Small intestine (tissue), 7 donors: ENCODE measurements around the gene GLT6D1. TPM values are rescaled to one million over a fixed set of nuclear protein-coding genes. Genes with fewer than 3 reads are reported as not detected.

Source experiments
- DNase-seq, 2 donors: peaks; one replicate each; pipeline versions ENCODE4 v3.0.0 to v3.0.0-alpha.2; 2013
- FAIRE-seq: peaks from 2 replicates; lab custom pipeline; 2012; peaks lifted over from hg19 to GRCh38; lab: Jason Lieb, UNC
- H3K27ac ChIP-seq, 3 donors: one replicate each; pipeline ENCODE4 v1.5.1; 2013; ENCODE audit warnings: low read length in 2 of 3, mild to moderate bottlenecking in 2 of 3, control low read depth in 1 of 3, inconsistent platforms in 1 of 3, low read depth in 1 of 3, moderate library complexity in 1 of 3
- H3K27me3 ChIP-seq, 3 donors: one replicate each; pipeline ENCODE4 v1.6.1; 2013; ENCODE audit warnings: low read length in 3 of 3, inconsistent platforms in 1 of 3; ENCODE audit not compliant: control insufficient read depth in 3 of 3, insufficient read depth in 3 of 3
- H3K36me3 ChIP-seq, 3 donors: one replicate each; pipeline ENCODE4 v1.6.1; 2013; ENCODE audit warnings: low read length in 3 of 3, inconsistent platforms in 1 of 3, low read depth in 1 of 3, mild to moderate bottlenecking in 1 of 3, moderate library complexity in 1 of 3; ENCODE audit not compliant: control insufficient read depth in 3 of 3, insufficient read depth in 2 of 3
- H3K4me1 ChIP-seq, 3 donors: one replicate each; pipeline ENCODE4 v1.6.1; 2013; ENCODE audit warnings: low read length in 2 of 3, inconsistent platforms in 1 of 3, low read depth in 1 of 3, mild to moderate bottlenecking in 1 of 3, moderate library complexity in 1 of 3; ENCODE audit not compliant: control insufficient read depth in 3 of 3, insufficient read depth in 2 of 3
- H3K4me3 ChIP-seq, 3 donors: one replicate each; pipeline ENCODE4 v1.5.1; 2013; ENCODE audit warnings: low read length in 3 of 3, control low read depth in 1 of 3, inconsistent platforms in 1 of 3, low read depth in 1 of 3, mild to moderate bottlenecking in 1 of 3, moderate library complexity in 1 of 3
- H3K9me3 ChIP-seq, 2 donors: one replicate each; pipeline ENCODE4 v1.6.1; 2013; ENCODE audit warnings: low read depth in 1 of 2, low read length in 1 of 2; ENCODE audit not compliant: control insufficient read depth in 2 of 2, insufficient read depth in 1 of 2
- WGBS, 3 donors: extraction: QIAGEN DNeasy Blood & Tissue Kit; methylation state at CpG; one replicate each; pipeline ENCODE4 v1.1.7; 2013; 5-methylcytosine and 5-hydroxymethylcytosine counted together
- polyA plus RNA-seq, 4 donors: library from polyadenylated mRNA; stranded (reverse) in 3 of 4; unstranded in 1 of 4; fragments of 200-250 nt in 3 of 4; fragments of 120-200 nt in 1 of 4; gene quantifications; one replicate each; pipeline versions ENCODE4 v1.2.1 to v1.2.3, GENCODE V29; 2013
- donor health status: healthy with polysubstance abuse.
- donor health status: control.
- donor health status: control.
- donor health status: Bipolar disorder and iron deficiency.
- donor health status: healthy.

GLT6D1 gene
- polyA plus RNA-seq, 4 donors: not detected

- Histone ChIP-seq H3K4me1 (no peaks in the 10 kb centered on the region), H3K4me3 (no peak within 1 kb of the TSS), H3K27me3 (no peaks in the 10 kb centered on the region), H3K27ac (no peak within 1 kb of the TSS), H3K36me3 (no peaks in the 10 kb centered on the region), H3K9me3 (no peaks in the 10 kb centered on the region)
- 55 to 61% (median 59%) methylated on average over 25 of the region's 25 CpGs for whole genome bisulfite sequencing, 3 donors
- DNase-seq (no peak), FAIRE-seq (no peak)
Measured at GRCh38 chr9:135662758-135663450, 23.6 kb upstream of the GLT6D1 start, which contains the start of gene LCN9. Gene LCN9, plus strand, starts transcription at chr9:135663309. Its CDS starts 13 bp downstream, at chr9:135663322.

GRCh38 chr9:135661816-135662560 lies 22.6 kb upstream of the GLT6D1 start:
- FAIRE-seq: no peak
- Histone ChIP-seq H3K27ac (no peak overlapping the region), H3K4me1 (no peaks in the 10 kb centered on the region), H3K9me3 (no peaks in the 10 kb centered on the region), H3K4me3 (no peak overlapping the region), H3K36me3 (no peaks in the 10 kb centered on the region), H3K27me3 (no peaks in the 10 kb centered on the region)
- DNase-seq: no peak
- 51 to 60% (median 55%) methylated on average over 18 to 19 of the region's 19 CpGs for whole genome bisulfite sequencing, 3 donors

GRCh38 chr9:135660407-135660806 lies 21.1 kb upstream of the GLT6D1 start:
- no peak overlapping the region for H3K27ac ChIP-seq
- H3K27me3 ChIP-seq: no peaks in the 10 kb centered on the region
- H3K9me3 ChIP-seq: no peaks in the 10 kb centered on the region
- FAIRE-seq (no peak), DNase-seq (no peak)
- H3K4me3 ChIP-seq: no peak overlapping the region
- no peaks in the 10 kb centered on the region for H3K4me1 ChIP-seq
- H3K36me3 ChIP-seq: no peaks in the 10 kb centered on the region
- WGBS, 3 donors: 91% methylated on average over 22 of the region's 22 CpGs

GRCh38 chr9:135659252-135659651 lies 19.9 kb upstream of the GLT6D1 start:
- Histone ChIP-seq H3K36me3 (no peaks in the 10 kb centered on the region), H3K27me3 (no peaks in the 10 kb centered on the region), H3K4me3 (no peak overlapping the region), H3K27ac (no peak overlapping the region), H3K4me1 (no peaks in the 10 kb centered on the region), H3K9me3 (no peaks in the 10 kb centered on the region)
- no peak for DNase-seq
- 86 to 91% (median 90%) methylated on average over 13 of the region's 13 CpGs for WGBS, 3 donors
- FAIRE-seq: no peak

GRCh38 chr9:135657416-135657815 lies 18.1 kb upstream of the GLT6D1 start:
- Histone ChIP-seq H3K9me3 (no peaks in the 10 kb centered on the region), H3K27me3 (no peaks in the 10 kb centered on the region), H3K4me1 (no peaks in the 10 kb centered on the region), H3K36me3 (no peaks in the 10 kb centered on the region), H3K27ac (no peak overlapping the region), H3K4me3 (no peak overlapping the region)
- WGBS, 3 donors: 85 to 89% (median 87%) methylated on average over 15 of the region's 15 CpGs
- FAIRE-seq (no peak), DNase-seq (no peak)

- 76 to 80% (median 77%) methylated on average over 4 to 8 of the region's 8 CpGs for WGBS, 3 donors
- no peaks in the 10 kb centered on the region for H3K27me3 ChIP-seq
- H3K4me1 ChIP-seq: no peaks in the 10 kb centered on the region
- H3K36me3 ChIP-seq: no peaks in the 10 kb centered on the region
- H3K27ac ChIP-seq: no peak overlapping the region
- FAIRE-seq (no peak), DNase-seq (no peak)
- H3K9me3 ChIP-seq: peaks cover 0 to 3% of the 10 kb centered on the region in 2 donors
- no peak overlapping the region for H3K4me3 ChIP-seq
Measured at GRCh38 chr9:135655317-135655716, 16.0 kb upstream of the GLT6D1 start.

GRCh38 chr9:135650408-135650807 lies 11.1 kb upstream of the GLT6D1 start:
- Histone ChIP-seq H3K36me3 (no peaks in the 10 kb centered on the region), H3K9me3 (peaks cover 0 to 21% of the 10 kb centered on the region in 2 donors), H3K4me1 (no peaks in the 10 kb centered on the region), H3K27me3 (no peaks in the 10 kb centered on the region), H3K27ac (no peak overlapping the region), H3K4me3 (no peak overlapping the region)
- FAIRE-seq (no peak), DNase-seq (no peak)
- WGBS, 3 donors: 94 to 95% (median 94%) methylated on average over 17 of the region's 17 CpGs

- FAIRE-seq (no peak), DNase-seq (no peak)
- Histone ChIP-seq H3K9me3 (peaks cover 0 to 25% of the 10 kb centered on the region in 2 donors), H3K36me3 (no peaks in the 10 kb centered on the region), H3K27ac (no peak overlapping the region), H3K4me1 (no peaks in the 10 kb centered on the region), H3K4me3 (no peak overlapping the region), H3K27me3 (no peaks in the 10 kb centered on the region)
- 66 to 86% (median 66%) methylated on average over 2 of the region's 2 CpGs for WGBS, 3 donors
Measured at GRCh38 chr9:135649508-135649907, 10.2 kb upstream of the GLT6D1 start.
